GM23338 (cell line): Measurements from ENCODE around the gene TMC3. TPM values are rescaled to one million over a fixed set of nuclear protein-coding genes. Genes with fewer than 3 reads are reported as not detected.

Experiments used
- ATAC-seq: fragments of 200-7000 bp; cut with Tn5 transposase; 3 replicates; pipeline ENCODE4 v1.9.1; 2020
- DNase-seq: peaks from one replicate; pipeline ENCODE4 v3.0.0-alpha.2; 2015; ENCODE audit warnings: low spot score
- H2AFZ ChIP-seq: fragments of 200-600 bp; sonication (generic); 2 replicates; pipeline ENCODE4 v1.8.0; 2016; ENCODE audit warnings: antibody characterized with exemption, mild to moderate bottlenecking, moderate library complexity
- H3F3A ChIP-seq: fragments of 200-600 bp; sonication (generic); replicated peaks from 2 replicates; pipeline ENCODE4 v1.8.0; 2017; ENCODE audit warnings: antibody characterized with exemption, mixed run types, low read depth
- H3K27ac ChIP-seq: fragments of 200-600 bp; sonication (generic); 2 replicates; pipeline ENCODE4 v1.6.1; 2016; ENCODE audit warnings: low read depth
- H3K27me3 ChIP-seq: fragments of 200-600 bp; sonication (generic); 2 replicates; pipeline ENCODE4 v1.8.0; 2016; ENCODE audit warnings: mild to moderate bottlenecking, mixed run types, moderate library complexity; ENCODE audit not compliant: insufficient read depth
- H3K36me3 ChIP-seq: fragments of 200-600 bp; sonication (generic); 2 replicates; pipeline ENCODE4 v1.8.0; 2016; ENCODE audit warnings: mild to moderate bottlenecking; ENCODE audit not compliant: insufficient read depth
- H3K4me1 ChIP-seq: fragments of 200-600 bp; sonication (generic); 2 replicates; pipeline ENCODE4 v1.8.0; 2016; ENCODE audit warnings: mild to moderate bottlenecking, moderate library complexity; ENCODE audit not compliant: insufficient read depth
- H3K4me2 ChIP-seq: fragments of 200-600 bp; sonication (generic); 2 replicates; pipeline ENCODE4 v1.7.1; 2017; ENCODE audit warnings: mixed run types
- H3K4me3 ChIP-seq: fragments of 200-600 bp; sonication (generic); 2 replicates; pipeline ENCODE4 v1.6.1; 2016; ENCODE audit warnings: mixed run types
- H3K79me2 ChIP-seq: fragments of 200-600 bp; sonication (generic); replicated peaks from 2 replicates; pipeline ENCODE4 v1.8.0; 2017; ENCODE audit warnings: mild to moderate bottlenecking; ENCODE audit not compliant: insufficient read depth
- H3K9me2 ChIP-seq: fragments of 200-600 bp; sonication (generic); 2 replicates; pipeline ENCODE4 v1.8.0; 2017; ENCODE audit not compliant: insufficient read depth
- H4K20me1 ChIP-seq: fragments of 200-600 bp; sonication (generic); replicated peaks from 2 replicates; pipeline ENCODE4 v1.8.0; 2017; ENCODE audit warnings: mild to moderate bottlenecking; ENCODE audit not compliant: insufficient read depth
- H3K27ac Mint-ChIP-seq: 2 replicates; pipeline ENCODE4 v1.8.0; 2020; ENCODE audit warnings: inconsistent platforms, mild to moderate bottlenecking, moderate library complexity, mixed read lengths
- H3K27me3 Mint-ChIP-seq: 3 replicates; pipeline ENCODE4 v1.8.0; 2022; ENCODE audit warnings: low read depth, mild to moderate bottlenecking, moderate library complexity, mixed read lengths, inconsistent platforms; ENCODE audit not compliant: insufficient read depth, poor library complexity
- H3K36me3 Mint-ChIP-seq: 3 replicates; pipeline ENCODE4 v1.8.0; 2021; ENCODE audit warnings: low read depth, mild to moderate bottlenecking, inconsistent platforms, moderate library complexity, mixed read lengths
- H3K4me1 Mint-ChIP-seq: 3 replicates; pipeline ENCODE4 v1.8.0; 2020; ENCODE audit warnings: mild to moderate bottlenecking, inconsistent platforms, mixed read lengths
- H3K4me3 Mint-ChIP-seq: 3 replicates; pipeline ENCODE4 v1.8.0; 2021; ENCODE audit warnings: moderate library complexity, mild to moderate bottlenecking, inconsistent platforms, mixed read lengths
- H3K9me3 Mint-ChIP-seq: 3 replicates; pipeline ENCODE4 v1.8.0; 2020; ENCODE audit warnings: moderate library complexity, mild to moderate bottlenecking, inconsistent platforms, mixed read lengths
- CREB1 ChIP-seq: fragments of 250-450 bp; sonication (Bioruptor Pico); IDR thresholded peaks from 2 replicates; pipeline ENCODE4 v1.5.0; 2020; ENCODE audit warnings: low read depth, mild to moderate bottlenecking, moderate library complexity
- CTCF ChIP-seq, 2 experiments: fragments of 200-600 bp in 1 of 2; sonication (generic) in 1 of 2; conservative IDR thresholded peaks; 2 replicates each; pipeline versions ENCODE4 v1.5.1 to v1.6.1; 2016 to 2017; ENCODE audit warnings: antibody characterized with exemption in 2 of 2, low read depth in 2 of 2, mild to moderate bottlenecking in 2 of 2, moderate library complexity in 1 of 2
- EZH2 ChIP-seq: fragments of 200-600 bp; sonication (generic); IDR thresholded peaks from one replicate; pipeline ENCODE4 v1.8.0; 2017; ENCODE audit warnings: antibody characterized with exemption, mild to moderate bottlenecking, low read depth; ENCODE audit not compliant: unreplicated experiment
- EZH2phosphoT487 ChIP-seq: fragments of 200-600 bp; sonication (generic); IDR thresholded peaks from one replicate; pipeline ENCODE4 v1.8.1; 2018; ENCODE audit warnings: antibody characterized with exemption; ENCODE audit not compliant: unreplicated experiment
- JUNB ChIP-seq: IDR thresholded peaks from one replicate; pipeline ENCODE4 v1.6.1; 2016; ENCODE audit warnings: antibody characterized with exemption; ENCODE audit not compliant: unreplicated experiment
- NANOG ChIP-seq: IDR thresholded peaks from 2 replicates; pipeline ENCODE4 v1.6.1; 2016; ENCODE audit warnings: antibody characterized with exemption, borderline replicate concordance
- POLR2AphosphoS5 ChIP-seq: IDR thresholded peaks from 2 replicates; pipeline ENCODE4 v1.6.1; 2016; ENCODE audit warnings: antibody characterized with exemption, low read depth
- REST ChIP-seq: IDR thresholded peaks from one replicate; pipeline ENCODE4 v1.6.1; 2018; ENCODE audit warnings: antibody characterized with exemption; ENCODE audit not compliant: unreplicated experiment
- STAT1 ChIP-seq: IDR thresholded peaks from one replicate; pipeline ENCODE4 v1.6.1; 2016; ENCODE audit warnings: antibody characterized with exemption; ENCODE audit not compliant: unreplicated experiment
- ZNF331 ChIP-seq: fragments of 250-450 bp; sonication (Bioruptor Pico); IDR thresholded peaks from 2 replicates; pipeline ENCODE4 v1.5.0; 2020; ENCODE audit warnings: low read depth, mild to moderate bottlenecking, moderate library complexity
- polyA plus RNA-seq: library from polyadenylated mRNA; unstranded; fragments of >200 nt; fragmentation: Nextera tagmentation; extraction: Ambion mirVana; gene quantifications from 2 replicates; pipeline ENCODE4 v1.2.1, GENCODE V29; 2016
- total RNA-seq: library from RNA; depleted of rRNA; stranded (reverse); fragments of >200 nt; shearing (Covaris generic); gene quantifications from 2 replicates; pipeline ENCODE4 v1.2.3, GENCODE V29; 2014
- TF ChIP-seq, protein P1 (sequence below): IDR thresholded peaks from 2 replicates; pipeline ENCODE4 v1.6.1; 2016; ENCODE audit warnings: antibody characterized with exemption

The TMC3 gene
- total and polyA plus RNA-seq, 2 experiments from 2014 or later: 0.10 TPM; not detected in 1

GRCh38 chr15:81388436-81388770 is 14.4 kb upstream of the TMC3 start:
- no peak overlapping the region for H3K4me2 ChIP-seq
- Mint-ChIP-seq H3K4me1 (no peaks in the 10 kb centered on the region), H3K27ac (no peak overlapping the region), H3K36me3 (0 out of 3 replicates have a peak, but pooled peaks cover 6% of the 10 kb centered on the region), H3K9me3 (no peaks in the 10 kb centered on the region), H3K27me3 (no peaks in the 10 kb centered on the region), H3K4me3 (no peak overlapping the region)
- H3K4me3 ChIP-seq: no peak overlapping the region
- H3K4me1 ChIP-seq: no peaks in the 10 kb centered on the region
- DNase-seq (no peak), ATAC-seq (no peak)
- H2AFZ ChIP-seq: no peak overlapping the region
- H3K79me2 ChIP-seq: no peaks in the 10 kb centered on the region
- H3K27me3 ChIP-seq: no peaks in the 10 kb centered on the region
- H3K36me3 ChIP-seq: no peaks in the 10 kb centered on the region
- no peaks in the 10 kb centered on the region for H3F3A ChIP-seq
- no peak overlapping the region for H3K27ac ChIP-seq
- no peaks in the 10 kb centered on the region for H3K9me2 ChIP-seq
- H4K20me1 ChIP-seq: no peaks in the 10 kb centered on the region
- TF ChIP-seq EZH2phosphoT487 (no peak), EZH2 (no peak), JUNB (no peak), REST (no peak), CREB1 (CRISPR knock-in tag) (no peak), STAT1 (no peak)
- TF ChIP-seq, protein P1, sequence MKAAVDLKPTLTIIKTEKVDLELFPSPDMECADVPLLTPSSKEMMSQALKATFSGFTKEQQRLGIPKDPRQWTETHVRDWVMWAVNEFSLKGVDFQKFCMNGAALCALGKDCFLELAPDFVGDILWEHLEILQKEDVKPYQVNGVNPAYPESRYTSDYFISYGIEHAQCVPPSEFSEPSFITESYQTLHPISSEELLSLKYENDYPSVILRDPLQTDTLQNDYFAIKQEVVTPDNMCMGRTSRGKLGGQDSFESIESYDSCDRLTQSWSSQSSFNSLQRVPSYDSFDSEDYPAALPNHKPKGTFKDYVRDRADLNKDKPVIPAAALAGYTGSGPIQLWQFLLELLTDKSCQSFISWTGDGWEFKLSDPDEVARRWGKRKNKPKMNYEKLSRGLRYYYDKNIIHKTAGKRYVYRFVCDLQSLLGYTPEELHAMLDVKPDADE: no peak

DNA sequence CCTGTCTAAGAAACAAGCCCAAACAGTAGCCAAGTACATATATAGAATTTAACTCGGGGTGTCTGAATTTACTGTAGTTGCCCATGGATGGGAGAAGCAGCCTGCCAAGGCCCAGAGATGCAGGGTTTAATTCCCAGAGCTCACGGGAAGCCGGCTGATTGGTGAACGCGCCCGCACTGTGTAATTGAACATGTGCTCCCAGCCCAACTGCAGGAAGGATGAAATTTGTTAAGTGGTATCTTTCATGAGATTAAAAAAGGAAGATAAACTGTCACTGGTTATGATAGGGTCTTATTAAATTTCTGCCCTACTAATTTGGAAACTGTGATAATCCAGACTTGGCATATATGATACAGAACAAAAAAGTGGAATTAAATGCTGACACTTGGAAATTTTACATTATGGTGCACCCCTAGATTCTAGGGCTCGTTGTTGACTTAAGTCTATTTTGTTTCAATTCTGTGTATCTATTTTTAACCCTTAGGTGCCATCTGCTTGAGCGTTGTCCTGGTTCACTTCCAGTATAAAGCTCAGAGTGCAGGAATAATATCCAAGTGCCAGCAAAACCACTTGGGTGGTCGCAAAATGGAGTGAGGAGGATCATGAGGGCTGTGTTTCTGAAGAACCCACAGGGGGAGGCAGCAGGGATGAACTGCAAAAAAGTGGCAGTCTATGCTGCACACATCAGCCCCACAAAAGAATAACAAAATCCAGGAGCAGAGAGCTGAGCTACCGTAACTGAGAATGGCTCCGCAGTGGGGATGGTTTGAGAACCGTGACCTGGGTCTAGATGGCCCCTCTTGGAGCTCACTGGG is 13.8 kb upstream of the TMC3 start:
- Histone ChIP-seq H3K27me3 (no peaks in the 10 kb centered on the region), H3K36me3 (no peaks in the 10 kb centered on the region), H3K4me3 (no peak overlapping the region), H3K4me2 (no peak overlapping the region), H3F3A (no peaks in the 10 kb centered on the region), H2AFZ (no peak overlapping the region), H4K20me1 (no peaks in the 10 kb centered on the region), H3K9me2 (no peaks in the 10 kb centered on the region), H3K79me2 (no peaks in the 10 kb centered on the region), H3K27ac (no peak overlapping the region), H3K4me1 (no peaks in the 10 kb centered on the region)
- Mint-ChIP-seq H3K9me3 (no peaks in the 10 kb centered on the region), H3K4me1 (no peaks in the 10 kb centered on the region), H3K36me3 (0 out of 3 replicates have a peak, but pooled peaks cover 6% of the 10 kb centered on the region), H3K27ac (no peak overlapping the region), H3K27me3 (no peaks in the 10 kb centered on the region), H3K4me3 (no peak overlapping the region)
- ATAC-seq (no peak; the same call in 1 of the 3 replicates), DNase-seq (no peak)
- TF ChIP-seq EZH2phosphoT487 (no peak), STAT1 (no peak), CREB1 (CRISPR knock-in tag) (no peak), REST (no peak), ZNF331 (CRISPR knock-in tag) (no peak), JUNB (no peak), POLR2AphosphoS5 (no peak), NANOG (no peak), CTCF (conservative IDR thresholded peaks at IDR 0.05; ENCODE audit: low read depth in 2 of 2) (no peak), EZH2 (no peak)
- TF ChIP-seq, protein P1: no peak
